Neural progenitor cell (in vitro differentiated cells): ENCODE data around the gene PARVA. TPM values are rescaled to one million over a fixed set of nuclear protein-coding genes. Genes with fewer than 3 reads are reported as not detected.
A peak's percentile ranks its signal among the peaks of the same experiment; 100 is the strongest.

Experiments
- DNase-seq: peaks from one replicate; pipeline ENCODE4 v3.0.0-alpha.2; 2016; ENCODE audit warnings: low spot score
- H2AFZ ChIP-seq: fragments of 200-600 bp; sonication (generic); replicated peaks from 2 replicates; pipeline ENCODE4 v1.6.1; 2016; ENCODE audit warnings: antibody characterized with exemption
- H3F3A ChIP-seq: fragments of 200-600 bp; sonication (generic); 2 replicates; pipeline ENCODE4 v1.6.1; 2016; ENCODE audit warnings: antibody characterized with exemption, low read depth
- H3K27ac ChIP-seq: fragments of 200-600 bp; sonication (generic); 2 replicates; pipeline ENCODE4 v1.5.1; 2016; ENCODE audit warnings: mild to moderate bottlenecking
- H3K27me3 ChIP-seq: fragments of 200-600 bp; sonication (generic); 2 replicates; pipeline ENCODE4 v1.6.1; 2016; ENCODE audit warnings: mild to moderate bottlenecking, moderate library complexity
- H3K36me3 ChIP-seq: fragments of 200-600 bp; sonication (generic); 2 replicates; pipeline ENCODE4 v1.5.1; 2016
- H3K4me1 ChIP-seq: fragments of 200-600 bp; sonication (generic); 2 replicates; pipeline ENCODE4 v1.6.1; 2016; ENCODE audit warnings: mixed run types
- H3K4me2 ChIP-seq: fragments of 200-600 bp; sonication (generic); 2 replicates; pipeline ENCODE4 v1.6.1; 2016
- H3K4me3 ChIP-seq: fragments of 200-600 bp; sonication (generic); 2 replicates; pipeline ENCODE4 v1.5.1; 2016
- H3K79me2 ChIP-seq: fragments of 200-600 bp; sonication (generic); 2 replicates; pipeline ENCODE4 v1.6.1; 2016; ENCODE audit warnings: low read depth
- H3K9ac ChIP-seq: fragments of 200-600 bp; sonication (generic); 2 replicates; pipeline ENCODE4 v1.6.1; 2016
- H3K9me3 ChIP-seq: fragments of 200-600 bp; sonication (generic); 2 replicates; pipeline ENCODE4 v1.5.1; 2016; ENCODE audit warnings: low read depth
- H4K20me1 ChIP-seq: fragments of 200-600 bp; sonication (generic); 2 replicates; pipeline ENCODE4 v1.6.1; 2016; ENCODE audit warnings: low read depth
- H3K27ac Mint-ChIP-seq: 3 replicates; pipeline ENCODE4 v1.8.0; 2021; ENCODE audit warnings: mixed read lengths
- H3K27me3 Mint-ChIP-seq: 2 replicates; pipeline ENCODE4 v1.8.0; 2022; ENCODE audit warnings: low read depth, mild to moderate bottlenecking, inconsistent platforms, moderate library complexity, mixed read lengths; ENCODE audit not compliant: insufficient read depth
- H3K36me3 Mint-ChIP-seq: 3 replicates; pipeline ENCODE4 v1.8.0; 2021; ENCODE audit warnings: mixed read lengths
- H3K4me1 Mint-ChIP-seq: 3 replicates; pipeline ENCODE4 v1.8.0; 2021; ENCODE audit warnings: mixed read lengths
- H3K4me3 Mint-ChIP-seq: 3 replicates; pipeline ENCODE4 v1.8.0; 2021; ENCODE audit warnings: mild to moderate bottlenecking, moderate library complexity, mixed read lengths
- H3K9me3 Mint-ChIP-seq: 3 replicates; pipeline ENCODE4 v1.8.0; 2020; ENCODE audit warnings: mixed read lengths
- CTCF ChIP-seq: fragments of 200-600 bp; sonication (generic); IDR thresholded peaks from 2 replicates; pipeline ENCODE4 v1.5.1; 2017; ENCODE audit warnings: antibody characterized with exemption, mild to moderate bottlenecking
- EZH2 ChIP-seq: fragments of 200-600 bp; sonication (generic); IDR thresholded peaks from 2 replicates; pipeline ENCODE4 v1.6.1; 2017; ENCODE audit warnings: antibody characterized with exemption, mild to moderate bottlenecking, moderate library complexity
- EZH2phosphoT487 ChIP-seq: fragments of 200-600 bp; sonication (generic); IDR thresholded peaks from 2 replicates; pipeline ENCODE4 v1.6.1; 2017; ENCODE audit warnings: antibody characterized with exemption
- total RNA-seq: library from RNA; depleted of rRNA; stranded (reverse); fragments of >200 nt; gene quantifications from 2 replicates; pipeline ENCODE4 v1.2.3, GENCODE V29; 2015; ENCODE audit warnings: low replicate concordance

The PARVA gene
- total RNA-seq, 1 donor from 2014 or later: 15.3 TPM

- Mint-ChIP-seq H3K27ac (no peak overlapping the region), H3K4me1 (peaks cover 35% of the 10 kb centered on the region), H3K36me3 (peaks cover 2% of the 10 kb centered on the region), H3K4me3 (no peak overlapping the region), H3K9me3 (peaks cover 5% of the 10 kb centered on the region), H3K27me3 (no peaks in the 10 kb centered on the region)
- H3K36me3 ChIP-seq: no peaks in the 10 kb centered on the region
- no peaks in the 10 kb centered on the region for H3K79me2 ChIP-seq
- no peak overlapping the region for H3K4me3 ChIP-seq
- H3F3A ChIP-seq: peaks cover 3% of the 10 kb centered on the region
- no peak overlapping the region for H3K9ac ChIP-seq
- no peaks in the 10 kb centered on the region for H4K20me1 ChIP-seq
- DNase-seq: no peak
- no peak overlapping the region for H2AFZ ChIP-seq
- no peak for TF ChIP-seq EZH2phosphoT487
- TF ChIP-seq CTCF: no peak
- no peak for TF ChIP-seq EZH2
- no peak overlapping the region for H3K4me2 ChIP-seq
- peaks cover 9% of the 10 kb centered on the region for H3K4me1 ChIP-seq
- no peaks in the 10 kb centered on the region for H3K27me3 ChIP-seq
- no peak overlapping the region for H3K27ac ChIP-seq
- H3K9me3 ChIP-seq: peaks cover 6% of the 10 kb centered on the region
Measured at GRCh38 chr11:12409621-12410005, 32.2 kb downstream of the PARVA start.

GRCh38 chr11:12410006-12410728 lies 32.8 kb downstream of the PARVA start:
- Histone ChIP-seq H3K36me3 (no peaks in the 10 kb centered on the region), H3K27ac (no peak overlapping the region), H2AFZ (no peak overlapping the region), H3F3A (peaks cover 3% of the 10 kb centered on the region), H3K9me3 (peaks cover 6% of the 10 kb centered on the region), H3K4me2 (no peak overlapping the region), H3K79me2 (no peaks in the 10 kb centered on the region), H4K20me1 (no peaks in the 10 kb centered on the region), H3K9ac (no peak overlapping the region), H3K4me1 (peaks cover 9% of the 10 kb centered on the region), H3K4me3 (no peak overlapping the region), H3K27me3 (no peaks in the 10 kb centered on the region)
- H3K27ac Mint-ChIP-seq: peak overlapping the region; percentile 44
- H3K27me3 Mint-ChIP-seq: no peaks in the 10 kb centered on the region
- peak; percentile 44 for DNase-seq
- peak; percentile 36 for TF ChIP-seq CTCF
- TF ChIP-seq EZH2phosphoT487: no peak
- peaks cover 2% of the 10 kb centered on the region for H3K36me3 Mint-ChIP-seq
- no peak overlapping the region for H3K4me3 Mint-ChIP-seq
- peaks cover 36% of the 10 kb centered on the region for H3K4me1 Mint-ChIP-seq
- H3K9me3 Mint-ChIP-seq: peaks cover 2% of the 10 kb centered on the region

GRCh38 chr11:12411393-12411792 lies 34.0 kb downstream of the PARVA start:
- H3K36me3 Mint-ChIP-seq: no peaks in the 10 kb centered on the region
- no peaks in the 10 kb centered on the region for H3K9me3 Mint-ChIP-seq
- no peak overlapping the region for H3K4me3 Mint-ChIP-seq
- Histone ChIP-seq H3K36me3 (no peaks in the 10 kb centered on the region), H2AFZ (no peak overlapping the region), H3K4me1 (peaks cover 9% of the 10 kb centered on the region), H3K9me3 (peaks cover under 1% of the 10 kb centered on the region), H3K27ac (no peak overlapping the region), H3K4me3 (no peak overlapping the region), H3K27me3 (no peaks in the 10 kb centered on the region), H4K20me1 (no peaks in the 10 kb centered on the region), H3K9ac (no peak overlapping the region), H3K79me2 (no peaks in the 10 kb centered on the region), H3K4me2 (no peak overlapping the region), H3F3A (peaks cover 3% of the 10 kb centered on the region)
- no peak for DNase-seq
- H3K4me1 Mint-ChIP-seq: peaks cover 38% of the 10 kb centered on the region
- TF ChIP-seq CTCF (no peak), EZH2phosphoT487 (no peak), EZH2 (no peak)
- no peaks in the 10 kb centered on the region for H3K27me3 Mint-ChIP-seq
- H3K27ac Mint-ChIP-seq: no peak overlapping the region
